ENCODE results near the gene ADAMTSL5. TPM values are rescaled to one million over a fixed set of nuclear protein-coding genes. Genes with fewer than 3 reads are reported as not detected.
A peak's percentile ranks its signal among the peaks of the same experiment; 100 is the strongest.
"Not testable (repeated sequence)": the region's sequence is repeated elsewhere in the genome, so short reads cannot be mapped to it uniquely, and the experiment has no call there.

Gene ADAMTSL5
- total RNA-seq, 1 donor from 2014 or later: not detected

GRCh38 chr19:1511318-1512317, 1.2 kb downstream of the ADAMTSL5 start:
- DNase-seq (ENCODE audit: low read depth in 2 of 2): no peak

- DNase-seq (ENCODE audit: low read depth in 2 of 2): no peak
Measured at GRCh38 chr19:1510807-1511206, 2.0 kb downstream of the ADAMTSL5 start.

GRCh38 chr19:1510442-1510806, 2.4 kb downstream of the ADAMTSL5 start:
- no peak for DNase-seq (ENCODE audit: low read depth in 2 of 2)

- no peak for DNase-seq (ENCODE audit: low read depth in 2 of 2)
Measured at GRCh38 chr19:1509602-1510441, 3.0 kb downstream of the ADAMTSL5 start.

DNA sequence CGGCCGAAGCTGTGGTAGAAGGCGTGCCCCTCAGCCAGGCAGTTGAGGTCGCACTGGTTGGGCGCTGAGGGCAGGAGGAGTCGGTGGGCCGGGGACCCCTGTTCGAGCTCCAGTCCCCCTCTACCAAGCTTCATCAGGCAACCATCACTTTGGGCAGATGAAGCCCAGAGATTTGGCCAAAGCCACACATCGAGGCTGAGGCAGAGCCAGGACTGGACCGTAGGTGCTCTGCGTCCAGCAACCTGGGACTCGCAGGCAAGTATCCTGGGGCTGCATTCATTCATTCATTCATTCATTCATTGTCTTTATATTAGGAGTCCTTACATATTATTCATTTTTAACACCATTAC, 4.3 kb downstream of the ADAMTSL5 start:
- DNase-seq (ENCODE audit: low read depth in 2 of 2): no peak

DNA sequence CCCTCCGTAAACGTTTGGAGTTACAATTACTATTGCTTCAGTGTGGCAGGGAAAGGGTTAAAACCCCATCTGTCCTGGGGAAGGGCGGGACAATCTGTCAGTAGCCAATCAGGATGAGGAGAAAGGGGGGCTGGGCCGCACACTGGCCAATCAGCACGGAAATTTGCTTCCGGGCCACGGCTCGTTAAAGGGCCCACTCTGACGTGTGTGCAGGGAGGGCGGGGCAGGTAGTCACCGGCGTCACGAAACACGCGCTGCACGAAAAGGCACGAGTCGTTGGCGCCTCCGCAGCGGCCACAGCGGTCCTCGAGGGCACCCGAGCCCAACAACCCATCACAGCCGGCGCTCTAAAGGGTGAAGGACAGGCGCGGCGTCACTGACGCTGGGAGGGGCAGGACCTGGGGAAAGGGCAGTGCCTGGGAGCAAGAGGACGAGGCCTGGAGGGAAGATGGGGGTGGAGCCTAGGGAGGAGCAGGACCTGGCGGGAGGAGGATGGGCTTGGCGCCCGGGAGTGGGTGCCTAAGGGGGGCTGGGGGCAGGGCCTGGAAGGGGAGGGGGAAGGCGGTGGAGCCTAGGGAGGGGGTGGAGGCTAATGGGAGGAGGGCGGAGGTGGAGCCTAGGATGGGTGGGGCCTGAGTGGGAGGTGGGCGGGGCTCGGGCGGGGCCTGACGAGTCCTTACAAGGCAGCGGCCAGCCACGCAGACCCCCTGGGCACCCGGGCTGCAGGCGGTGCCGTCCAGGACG, 4.9 kb downstream of the ADAMTSL5 start:
- peak; percentile 93 to 95 for DNase-seq (ENCODE audit: low read depth in 2 of 2)

DNA sequence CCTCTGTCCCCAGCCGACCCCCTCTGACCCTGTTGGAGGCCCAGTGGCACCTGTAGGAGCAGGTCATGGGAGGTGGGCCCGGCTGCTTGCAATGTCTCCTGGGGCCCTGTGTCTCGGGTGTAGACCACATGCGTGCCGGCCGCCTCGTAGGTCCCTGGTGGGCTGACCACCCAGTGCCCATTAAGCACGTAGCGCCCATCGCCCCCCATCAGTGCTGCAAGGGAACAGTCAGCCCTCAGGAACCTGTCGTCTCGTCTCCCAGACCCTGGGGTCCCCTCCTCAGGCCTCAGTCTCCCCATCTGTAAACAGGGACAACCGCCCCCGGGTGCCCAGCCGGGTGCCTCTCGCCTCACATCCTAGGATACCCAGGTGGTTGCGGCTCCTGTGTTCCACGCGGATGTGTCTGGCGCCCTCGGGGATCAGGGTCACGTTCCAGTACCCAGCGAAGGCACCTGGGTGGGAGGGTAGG, 5.6 kb downstream of the ADAMTSL5 start:
- DNase-seq (ENCODE audit: low read depth in 2 of 2): no peak

DNA sequence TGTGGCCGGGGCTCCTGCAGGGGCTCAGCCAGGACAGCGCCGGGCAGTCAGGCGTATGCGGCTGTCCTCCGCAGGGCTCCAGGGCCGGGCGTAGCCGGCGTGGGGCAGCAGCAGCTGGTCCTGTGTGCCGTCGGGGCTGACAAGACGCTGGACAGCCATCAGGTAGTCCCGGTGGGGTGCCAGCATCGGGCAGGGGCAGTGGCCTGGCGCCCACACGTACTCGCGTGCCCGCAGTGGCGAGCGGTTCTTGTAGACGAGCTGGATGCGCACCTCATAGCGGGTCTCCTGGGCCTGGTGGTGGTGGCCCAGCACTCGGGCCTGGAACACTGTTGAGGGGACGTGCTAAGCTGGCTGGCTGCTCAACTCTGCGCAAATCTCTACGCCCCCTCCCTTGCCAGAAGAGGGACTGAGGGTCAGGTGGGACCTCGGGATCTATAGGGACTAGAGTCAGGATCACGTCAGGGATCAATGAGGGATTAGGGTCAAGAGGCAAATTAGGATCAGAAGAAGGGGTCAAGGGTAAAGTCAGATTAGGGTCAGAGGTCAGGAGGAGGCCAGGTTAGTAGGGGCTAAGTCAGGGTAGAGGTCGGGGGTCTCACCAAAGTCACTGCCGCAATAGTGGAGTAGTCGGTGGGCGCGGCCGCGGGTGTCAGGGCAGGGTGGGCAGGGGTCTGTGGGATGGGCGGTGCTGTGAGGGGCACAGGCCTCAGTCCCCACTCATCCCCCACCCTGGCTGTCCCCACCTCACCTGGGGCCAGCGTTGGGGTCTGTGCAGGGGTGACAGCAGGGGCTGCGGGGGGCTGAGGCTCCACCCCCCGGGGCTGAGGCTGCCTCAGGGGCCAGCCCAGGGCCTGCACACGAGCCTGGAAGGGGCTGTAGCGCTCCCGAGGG, 6.6 kb downstream of the ADAMTSL5 start:
- no peak for DNase-seq (ENCODE audit: low read depth in 2 of 2)

DNA sequence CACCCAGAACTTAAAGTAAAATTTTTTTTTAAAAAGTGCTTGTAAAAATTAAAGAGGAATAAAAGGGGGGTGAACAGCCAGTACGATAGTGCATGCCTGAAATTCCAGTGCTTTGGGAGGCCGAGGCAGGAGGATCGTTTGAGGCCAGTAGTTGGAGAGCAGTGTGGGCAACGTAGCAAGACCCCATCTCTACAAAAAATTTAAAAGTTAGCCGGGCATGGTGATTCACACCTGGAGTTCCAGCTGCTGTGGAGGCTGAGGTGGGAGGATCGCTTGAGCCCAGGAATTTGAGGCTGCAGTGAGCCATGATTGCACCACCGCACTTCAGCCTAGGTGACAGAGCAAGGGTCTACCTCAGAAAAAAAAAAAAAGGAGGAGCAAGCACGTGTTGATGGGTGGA, 7.8 kb downstream of the ADAMTSL5 start:
- no peak for DNase-seq (ENCODE audit: low read depth in 2 of 2)

DNA sequence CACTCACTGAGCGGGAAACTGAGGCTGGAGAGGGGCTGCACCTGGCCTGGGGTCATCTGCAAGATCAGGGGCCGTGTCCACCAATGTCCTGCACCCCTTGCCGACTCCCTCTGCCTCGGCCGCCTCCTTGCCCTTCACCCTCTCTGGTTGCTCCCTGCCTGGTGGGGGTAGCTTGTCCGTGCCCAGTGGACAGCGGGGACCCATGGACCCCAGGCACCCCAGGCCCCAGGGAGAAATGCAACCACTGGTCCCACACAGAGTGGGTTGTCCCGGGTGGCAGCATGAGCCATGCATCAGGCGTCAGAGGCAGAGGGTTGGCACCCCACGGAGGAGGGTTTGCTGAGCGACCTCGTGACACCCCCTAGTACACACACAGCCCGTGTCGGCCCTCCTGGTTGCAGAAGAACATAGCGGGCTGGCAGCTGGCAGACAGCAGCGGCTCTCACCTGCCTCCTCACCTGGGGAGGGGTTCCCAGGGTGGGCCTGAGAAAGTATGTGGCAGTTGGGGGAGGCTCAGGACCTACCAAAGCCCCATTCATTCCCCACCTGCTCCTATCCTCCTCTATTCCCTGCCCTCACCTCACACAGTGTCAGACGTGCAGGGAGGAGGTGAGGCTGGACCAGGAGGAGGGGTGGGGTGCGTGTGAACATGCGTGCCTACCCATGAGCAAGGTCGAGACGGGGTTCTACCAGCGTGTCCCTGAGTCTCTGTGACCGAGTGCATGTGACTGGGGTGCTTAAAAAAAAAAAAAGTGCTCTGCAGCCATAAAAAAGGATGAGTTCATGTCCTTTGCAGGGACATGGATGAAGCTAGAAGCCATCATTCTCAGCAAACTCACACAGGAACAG, 8.7 kb downstream of the ADAMTSL5 start:
- no peak for DNase-seq (ENCODE audit: low read depth in 2 of 2)

DNA sequence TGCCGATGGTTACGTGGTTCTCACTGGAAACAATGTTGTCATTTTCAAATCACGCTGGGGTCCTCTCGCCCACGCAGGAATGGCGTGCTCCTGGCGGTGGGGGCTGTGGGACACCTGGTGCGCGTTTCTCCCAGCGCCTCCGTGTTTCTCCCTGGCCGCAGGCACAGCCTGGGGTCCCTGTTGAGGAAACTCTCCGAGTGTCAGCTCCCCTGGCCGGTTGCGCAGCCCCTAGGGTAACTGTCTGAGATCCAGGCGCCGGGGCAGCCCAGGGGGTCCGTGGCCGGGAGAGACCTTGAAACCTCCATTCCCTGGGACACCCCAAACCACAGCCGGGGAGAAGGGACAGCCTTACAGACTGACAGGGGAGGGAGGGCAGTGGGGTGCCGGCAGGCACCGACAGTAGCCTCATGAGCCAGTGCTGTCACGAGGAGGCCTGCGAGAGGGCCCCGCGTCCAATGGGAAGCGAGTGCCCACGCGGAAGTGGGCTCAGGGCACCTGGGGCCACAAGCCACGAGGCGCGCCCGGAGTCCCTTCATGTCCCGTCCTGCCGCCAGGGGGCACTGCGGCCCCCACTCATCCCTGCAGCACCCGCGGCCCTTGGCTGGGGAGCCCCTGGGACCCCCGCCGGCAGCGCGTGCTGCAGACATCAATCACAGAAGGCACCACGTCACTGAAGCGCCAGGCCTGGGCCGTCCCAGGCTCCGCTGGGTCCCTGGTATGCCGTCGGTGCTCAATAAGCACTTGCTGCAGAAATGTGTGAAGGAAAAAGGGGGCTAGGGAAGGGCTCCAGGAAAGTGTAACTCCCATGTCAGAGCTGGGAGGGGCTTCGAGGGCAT, 9.5 kb downstream of the ADAMTSL5 start:
- DNase-seq (ENCODE audit: low read depth in 2 of 2): peak; percentile 29 to 52

- DNase-seq (ENCODE audit: low read depth in 2 of 2): no peak
Measured at GRCh38 chr19:1502433-1503088, 10.3 kb downstream of the ADAMTSL5 start.

- DNase-seq (ENCODE audit: low read depth in 2 of 2): no peak
Measured at GRCh38 chr19:1501200-1501595, 11.6 kb downstream of the ADAMTSL5 start.

DNA sequence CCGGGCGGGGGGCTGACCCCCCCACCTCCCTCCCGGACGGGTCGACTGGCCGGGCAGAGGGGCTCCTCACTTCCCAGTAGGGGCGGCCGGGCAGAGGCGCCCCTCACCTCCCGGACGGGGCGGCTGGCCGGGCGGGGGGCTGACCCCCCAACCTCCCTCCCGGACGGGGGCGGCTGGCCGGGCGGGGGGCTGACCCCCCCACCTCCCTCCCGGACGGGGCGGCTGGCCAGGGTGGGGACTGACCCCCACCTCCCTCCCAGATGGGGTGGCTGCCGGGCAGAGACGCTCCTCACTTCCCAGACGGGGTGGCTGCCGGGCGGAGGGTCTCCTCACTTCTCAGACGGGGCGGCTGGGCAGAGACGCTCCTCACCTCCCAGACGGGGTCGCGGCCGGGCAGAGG, 13.6 kb downstream of the ADAMTSL5 start:
- DNase-seq (ENCODE audit: low read depth in 2 of 2): not testable (repeated sequence)

- no peak for DNase-seq (ENCODE audit: low read depth in 2 of 2)
Measured at GRCh38 chr19:1497578-1498235, 15.1 kb downstream of the ADAMTSL5 start.

- no peak for DNase-seq (ENCODE audit: low read depth in 2 of 2)
Measured at GRCh38 chr19:1496714-1497577, 15.9 kb downstream of the ADAMTSL5 start.
